C4-2B (cell line): Measurements from ENCODE around the gene VPS54.

Source experiments
- H3K27ac ChIP-seq: fragments of 450-650 bp; 2 replicates; pipeline ENCODE4 v1.5.1; 2017
- CTCF ChIP-seq: fragments of 450-650 bp; conservative IDR thresholded peaks from 2 replicates; pipeline ENCODE4 v1.5.1; 2017; ENCODE audit warnings: mild to moderate bottlenecking
- ZFX ChIP-seq: fragments of 450-650 bp; IDR thresholded peaks from 2 replicates; pipeline ENCODE4 v1.6.1; 2017

VPS54 gene

GRCh38 chr2:63984606-63985359, 34.4 kb downstream of the VPS54 start:
- peak overlapping the region; percentile 92 for H3K27ac ChIP-seq

GRCh38 chr2:63983986-63984605, 35.1 kb downstream of the VPS54 start:
- H3K27ac ChIP-seq, result peak overlapping the region; percentile 79
- TF ChIP-seq ZFX (no peak), CTCF (no peak)

More at GRCh38 chr2:63984606-63985359, 34.4 kb downstream of the VPS54 start:
- TF ChIP-seq CTCF, result no peak
- TF ChIP-seq ZFX, result no peak

GRCh38 chr2:63982335-63982734, 36.9 kb downstream of the VPS54 start:
- TF ChIP-seq CTCF (no peak), ZFX (no peak)
- H3K27ac ChIP-seq, result peak overlapping the region; percentile 79; the same call in 1 of the 2 replicates

- no peak for TF ChIP-seq ZFX
- TF ChIP-seq CTCF, result no peak
- H3K27ac ChIP-seq, result no peak overlapping the region
These were observed 37.5 kb downstream of the VPS54 start for GRCh38 chr2:63981702-63982103.

- no peak overlapping the region for H3K27ac ChIP-seq
- TF ChIP-seq CTCF, result no peak
- no peak for TF ChIP-seq ZFX
These were observed 38.4 kb downstream of the VPS54 start for GRCh38 chr2:63980794-63981193.

- no peak overlapping the region for H3K27ac ChIP-seq
- TF ChIP-seq CTCF (no peak), ZFX (no peak)
These were observed 41.3 kb downstream of the VPS54 start for GRCh38 chr2:63977904-63978303.

- H3K27ac ChIP-seq, result no peak overlapping the region
- TF ChIP-seq ZFX, result no peak
- TF ChIP-seq CTCF, result no peak
These were observed 43.1 kb downstream of the VPS54 start for GRCh38 chr2:63976125-63976510.
